ENCODE measurements around the gene SYNDIG1L. TPM values are rescaled to one million over a fixed set of nuclear protein-coding genes. Genes with fewer than 3 reads are reported as not detected.
"Not testable (repeated sequence)": the region's sequence is repeated elsewhere in the genome, so short reads cannot be mapped to it uniquely, and the experiment has no call there.

SYNDIG1L gene
- total RNA-seq, 1 experiment from 2014 or later: not detected

DNA sequence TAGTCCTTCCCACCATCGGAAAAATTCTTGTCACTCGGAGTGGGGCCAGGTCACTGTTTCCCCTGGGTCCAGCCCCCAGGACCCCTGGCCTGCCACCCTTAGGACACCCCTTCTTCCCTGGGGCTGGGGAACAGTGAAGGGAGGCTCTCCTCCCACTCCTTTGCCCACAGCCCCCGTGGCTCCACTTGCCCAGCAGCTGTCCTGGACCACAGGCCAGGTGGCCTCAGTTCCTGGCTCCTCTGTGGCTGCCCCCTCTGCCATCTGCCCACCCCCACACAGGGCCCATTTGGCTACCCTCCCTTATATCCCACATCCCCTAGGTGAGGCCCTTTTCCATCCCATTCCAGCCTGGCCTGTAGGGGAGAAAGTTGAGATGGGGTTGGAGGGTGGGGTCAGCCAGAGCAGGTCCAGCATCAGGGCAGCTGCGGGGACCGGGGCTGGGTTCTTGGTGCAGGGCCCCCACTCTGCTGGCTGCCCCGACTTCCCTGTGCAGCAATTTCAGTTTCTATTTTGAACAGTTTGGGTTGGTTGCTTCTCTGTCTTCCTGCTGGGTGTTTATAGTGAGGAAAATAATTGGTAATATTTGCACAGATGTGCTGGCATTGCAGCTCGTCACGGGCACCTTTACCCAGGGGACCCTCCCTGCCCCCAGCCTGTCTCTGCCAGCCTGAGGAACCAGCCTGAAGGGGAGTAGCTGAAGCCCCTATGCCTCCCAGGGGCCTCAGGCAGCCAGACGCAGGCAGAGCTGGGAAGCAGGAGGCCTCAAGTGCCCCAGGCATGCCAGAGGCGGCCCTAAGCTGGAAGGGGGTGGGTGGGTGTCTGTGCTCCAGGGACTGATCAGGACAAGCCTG, 23.4 kb downstream of the SYNDIG1L start:
- Histone ChIP-seq H3K4me1 (peaks cover 8% of the 10 kb centered on the region; the same call in 1 of the 2 replicates), H3K36me3 (no peaks in the 10 kb centered on the region), H3K4me3 (no peak overlapping the region), H3K27ac (no peak overlapping the region), H3K9me3 (replicated peaks) (no peaks in the 10 kb centered on the region), H3K27me3 (peaks cover 9% of the 10 kb centered on the region; the same call in 1 of the 2 replicates)
- peak in 1 of 2 experiments; percentile 12 for DNase-seq

DNA sequence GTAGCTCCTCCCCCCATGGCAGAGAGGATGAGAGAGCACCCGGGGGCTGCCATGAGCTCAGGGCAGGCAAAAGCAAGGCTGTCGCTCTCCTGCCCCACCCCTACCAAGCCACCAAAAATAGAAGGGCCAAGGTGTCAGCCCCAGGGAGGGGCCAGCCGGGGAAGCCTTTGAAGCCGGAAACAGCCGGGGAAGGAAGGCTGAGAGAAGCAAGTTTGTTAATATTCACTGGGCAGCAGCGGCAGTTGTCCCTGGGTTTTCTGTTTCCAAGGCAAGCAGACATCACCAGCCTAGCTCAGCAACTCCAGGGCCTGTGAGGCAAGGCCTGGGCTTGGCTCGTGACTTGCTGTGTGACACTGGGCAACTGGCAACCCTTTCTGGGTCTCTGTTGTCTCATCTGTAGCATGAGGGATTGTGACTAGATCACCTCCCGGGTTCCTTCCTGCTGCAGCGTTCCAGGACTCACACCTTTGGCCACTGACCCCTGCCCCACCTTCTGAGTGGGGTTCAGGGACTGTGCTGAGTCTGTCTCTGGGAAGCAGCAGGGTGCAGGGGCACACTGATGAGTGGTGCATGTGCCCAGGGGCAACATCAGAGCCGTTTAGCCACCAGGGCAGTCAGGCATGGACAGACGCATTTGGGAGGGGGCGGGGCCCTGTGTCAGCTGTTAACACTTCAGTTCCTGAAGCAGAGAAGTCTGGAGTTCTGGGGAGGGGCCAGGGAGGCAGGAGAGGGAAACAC, 24.3 kb downstream of the SYNDIG1L start:
- H3K27me3 ChIP-seq: peaks cover 11% of the 10 kb centered on the region; the same call in 1 of the 2 replicates
- H3K4me1 ChIP-seq: peaks cover 8% of the 10 kb centered on the region; the same call in 1 of the 2 replicates
- H3K27ac ChIP-seq: no peak overlapping the region
- H3K9me3 ChIP-seq (replicated peaks): no peaks in the 10 kb centered on the region
- no peaks in the 10 kb centered on the region for H3K36me3 ChIP-seq
- peak; percentile 70 to 73 for DNase-seq
- H3K4me3 ChIP-seq: peak overlapping the region; percentile 15; the same call in 1 of the 2 replicates

GRCh38 chr14:74400919-74401503, 25.0 kb downstream of the SYNDIG1L start:
- no peak overlapping the region for H3K4me3 ChIP-seq
- no peaks in the 10 kb centered on the region for H3K9me3 ChIP-seq (replicated peaks)
- peaks cover 15% of the 10 kb centered on the region; the same call in 1 of the 2 replicates for H3K27me3 ChIP-seq
- H3K4me1 ChIP-seq: peaks cover 8% of the 10 kb centered on the region; the same call in 1 of the 2 replicates
- no peak for DNase-seq
- no peak overlapping the region for H3K27ac ChIP-seq
- H3K36me3 ChIP-seq: no peaks in the 10 kb centered on the region

GRCh38 chr14:74400031-74400685, 25.9 kb downstream of the SYNDIG1L start:
- H3K27me3 ChIP-seq: peaks cover 15% of the 10 kb centered on the region; the same call in 1 of the 2 replicates
- DNase-seq: peak in 1 of 2 experiments; percentile 20

GRCh38 chr14:74395094-74395493, 30.9 kb downstream of the SYNDIG1L start:
- no peak overlapping the region for H3K27ac ChIP-seq
- no peaks in the 10 kb centered on the region for H3K9me3 ChIP-seq (replicated peaks)
- no peak for DNase-seq
- no peaks in the 10 kb centered on the region for H3K36me3 ChIP-seq
- H3K4me3 ChIP-seq: no peak overlapping the region
- no peaks in the 10 kb centered on the region for H3K4me1 ChIP-seq
- peaks cover 14% of the 10 kb centered on the region; the same call in 1 of the 2 replicates for H3K27me3 ChIP-seq

More at GRCh38 chr14:74400031-74400685, 25.9 kb downstream of the SYNDIG1L start:
- no peak overlapping the region for H3K4me3 ChIP-seq
- no peak overlapping the region for H3K27ac ChIP-seq
- H3K9me3 ChIP-seq (replicated peaks): no peaks in the 10 kb centered on the region
- no peaks in the 10 kb centered on the region for H3K36me3 ChIP-seq
- peaks cover 8% of the 10 kb centered on the region; the same call in 1 of the 2 replicates for H3K4me1 ChIP-seq

GRCh38 chr14:74394549-74394948, 31.5 kb downstream of the SYNDIG1L start:
- Histone ChIP-seq H3K36me3 (no peaks in the 10 kb centered on the region), H3K4me3 (no peak overlapping the region), H3K4me1 (no peaks in the 10 kb centered on the region), H3K27ac (no peak overlapping the region), H3K9me3 (replicated peaks) (no peaks in the 10 kb centered on the region), H3K27me3 (peaks cover 12% of the 10 kb centered on the region; the same call in 1 of the 2 replicates)
- DNase-seq: no peak

DNA sequence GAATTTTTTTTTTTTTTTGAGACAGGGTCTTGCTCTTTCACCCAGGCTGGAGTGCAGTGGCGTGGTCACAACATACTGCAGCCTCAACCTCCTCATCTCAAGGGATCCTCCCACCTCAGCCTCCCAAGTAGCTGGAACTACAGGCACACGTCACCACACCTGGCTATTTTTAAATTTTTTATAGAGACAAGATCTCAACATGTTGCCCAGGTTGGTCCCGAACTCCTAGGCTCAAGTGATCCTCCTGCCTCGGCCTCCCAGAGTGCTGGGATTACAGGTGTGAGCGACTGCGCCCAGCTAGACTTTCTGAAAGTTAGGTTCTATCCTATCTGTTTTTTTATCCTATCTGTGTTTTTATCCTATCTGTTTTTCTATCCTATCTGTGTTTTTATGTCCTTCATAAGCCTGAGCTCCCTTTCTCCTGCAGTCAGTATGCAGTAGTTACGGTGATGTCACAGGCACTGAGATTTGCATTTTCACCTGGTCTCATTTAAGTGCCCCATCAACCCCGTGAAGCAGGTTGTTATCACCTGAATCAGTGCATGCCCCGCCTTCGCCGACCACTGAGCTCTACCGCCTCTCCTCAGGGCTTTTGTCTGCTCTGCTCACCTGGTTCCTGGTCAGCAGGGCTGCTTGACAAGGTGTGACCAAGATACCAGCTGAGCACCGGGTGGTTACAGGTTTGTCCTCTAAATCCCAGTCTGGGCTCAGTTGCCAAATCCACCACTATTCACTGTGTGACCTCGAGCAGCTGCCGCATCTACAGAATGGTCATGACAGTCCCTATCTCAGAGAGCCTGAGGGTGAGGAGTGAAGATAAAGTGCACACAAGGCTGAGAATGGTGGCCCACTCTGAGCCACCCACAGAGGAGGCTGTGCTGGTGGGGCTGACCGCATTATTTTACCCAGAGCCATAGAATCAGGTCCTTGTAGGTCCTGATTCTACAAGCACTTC, 33.1 kb downstream of the SYNDIG1L start:
- no peak overlapping the region for H3K27ac ChIP-seq
- no peaks in the 10 kb centered on the region for H3K36me3 ChIP-seq
- no peaks in the 10 kb centered on the region for H3K9me3 ChIP-seq (replicated peaks)
- H3K27me3 ChIP-seq: peaks cover 10% of the 10 kb centered on the region; the same call in 1 of the 2 replicates
- no peak for DNase-seq
- no peak overlapping the region for H3K4me3 ChIP-seq
- no peaks in the 10 kb centered on the region for H3K4me1 ChIP-seq

GRCh38 chr14:74391479-74391878, 34.5 kb downstream of the SYNDIG1L start:
- H3K4me3 ChIP-seq: no peak overlapping the region
- H3K9me3 ChIP-seq (replicated peaks): no peaks in the 10 kb centered on the region
- peaks cover 6% of the 10 kb centered on the region; the same call in 1 of the 2 replicates for H3K27me3 ChIP-seq
- no peak overlapping the region for H3K27ac ChIP-seq
- no peaks in the 10 kb centered on the region for H3K36me3 ChIP-seq
- DNase-seq: no peak
- no peaks in the 10 kb centered on the region for H3K4me1 ChIP-seq

DNA sequence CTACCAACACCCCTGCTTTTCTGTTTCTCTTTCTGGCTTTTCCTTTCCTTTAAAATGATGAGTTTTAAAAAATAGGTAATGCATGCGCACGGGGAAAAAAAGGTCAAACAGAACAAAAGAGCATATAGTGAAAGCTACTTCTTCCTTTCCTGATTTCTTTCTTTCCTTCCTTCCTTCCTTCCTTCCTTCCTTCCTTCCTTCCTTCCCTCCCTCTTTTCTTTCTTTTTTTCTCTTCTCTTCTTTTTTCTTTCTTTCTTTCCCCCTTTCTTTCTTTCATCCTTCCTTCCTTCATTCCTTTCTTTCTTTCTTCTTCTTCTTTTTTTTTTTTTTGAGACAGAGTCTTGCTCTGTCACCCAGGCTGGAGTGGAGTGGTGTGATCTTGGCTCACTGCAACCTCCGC, 35.5 kb downstream of the SYNDIG1L start:
- H3K36me3 ChIP-seq; H3K27me3 ChIP-seq; H3K27ac ChIP-seq; DNase-seq; H3K9me3 ChIP-seq (replicated peaks); H3K4me3 ChIP-seq; H3K4me1 ChIP-seq: not testable (repeated sequence)

DNA sequence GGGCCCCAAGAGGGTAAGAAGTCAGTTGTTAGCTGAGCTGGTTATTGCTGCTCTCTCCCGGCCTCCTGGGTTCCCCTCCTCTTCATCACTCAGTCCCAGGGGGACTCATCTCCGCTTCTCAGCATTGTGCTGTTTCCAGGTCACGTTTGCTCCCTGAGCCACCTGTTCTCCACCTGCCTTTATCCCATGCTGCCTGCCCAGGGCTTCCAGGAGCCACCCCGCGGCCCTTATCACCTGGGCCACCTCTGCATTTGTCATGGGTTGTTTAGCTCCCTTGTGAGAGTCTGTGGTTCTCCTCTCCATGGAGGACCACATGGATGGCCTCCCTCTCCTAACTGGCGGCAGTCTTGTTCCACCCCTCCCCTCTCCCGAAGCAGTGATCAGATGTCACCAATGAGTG, 36.0 kb downstream of the SYNDIG1L start:
- no peaks in the 10 kb centered on the region for H3K9me3 ChIP-seq (replicated peaks)
- no peak overlapping the region for H3K27ac ChIP-seq
- H3K27me3 ChIP-seq: 0 out of 2 replicates have a peak, but pooled peaks cover 3% of the 10 kb centered on the region
- no peak for DNase-seq
- H3K4me3 ChIP-seq: no peak overlapping the region
- no peaks in the 10 kb centered on the region for H3K4me1 ChIP-seq
- no peaks in the 10 kb centered on the region for H3K36me3 ChIP-seq

- Histone ChIP-seq H3K4me3 (no peak overlapping the region), H3K9me3 (replicated peaks) (no peaks in the 10 kb centered on the region), H3K27ac (no peak overlapping the region), H3K27me3 (no peaks in the 10 kb centered on the region), H3K36me3 (no peaks in the 10 kb centered on the region), H3K4me1 (no peaks in the 10 kb centered on the region)
- no peak for DNase-seq
Measured at GRCh38 chr14:74382231-74382630, 43.8 kb downstream of the SYNDIG1L start.

GRCh38 chr14:74381571-74381970, 44.4 kb downstream of the SYNDIG1L start:
- not testable (repeated sequence) for H3K27me3 ChIP-seq; H3K27ac ChIP-seq; H3K4me1 ChIP-seq; H3K9me3 ChIP-seq (replicated peaks); H3K36me3 ChIP-seq; DNase-seq; H3K4me3 ChIP-seq

DNA sequence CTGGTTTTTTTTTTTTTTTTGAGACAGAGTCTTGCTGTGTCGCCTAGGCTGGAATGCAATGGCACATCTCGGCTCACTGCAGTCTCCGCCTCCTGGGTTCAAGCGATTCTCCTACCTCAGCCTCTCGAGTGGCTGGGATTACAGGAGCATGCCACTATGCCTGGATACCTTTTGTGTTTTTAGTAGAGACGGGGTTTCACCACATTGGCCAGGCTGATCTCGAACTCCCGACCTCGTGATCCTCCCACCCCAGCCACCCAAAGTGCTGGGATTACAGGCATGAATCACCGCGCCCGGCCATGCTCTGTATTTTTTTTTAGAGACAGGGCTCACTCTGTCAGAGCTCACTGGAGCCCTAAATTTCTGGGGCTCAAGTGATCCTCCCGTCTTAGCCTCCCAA, 45.2 kb downstream of the SYNDIG1L start:
- DNase-seq: no peak
- no peak overlapping the region for H3K4me3 ChIP-seq
- H3K4me1 ChIP-seq: no peaks in the 10 kb centered on the region

More for the DNA sequence above, 45.2 kb downstream of the SYNDIG1L start:
- H3K9me3 ChIP-seq (replicated peaks): no peaks in the 10 kb centered on the region
- no peaks in the 10 kb centered on the region for H3K36me3 ChIP-seq
- no peak overlapping the region for H3K27ac ChIP-seq
- no peaks in the 10 kb centered on the region for H3K27me3 ChIP-seq
